ENCODE data around the gene ERBIN.

- TF ChIP-seq REST (IDR thresholded peaks at IDR 0.05; ENCODE audit: borderline replicate concordance) (no peak), CTCF (IDR thresholded peaks at IDR 0.05; ENCODE audit: poor library complexity, severe bottlenecking) (no peak), SMC3 (conservative IDR thresholded peaks at IDR 0.05; ENCODE audit: poor library complexity) (no peak), EP300 (conservative IDR thresholded peaks at IDR 0.05; ENCODE audit: poor library complexity, severe bottlenecking) (no peak), TAF1 (IDR thresholded peaks at IDR 0.05; ENCODE audit: low read depth) (no peak), EZH2 (IDR thresholded peaks at IDR 0.05; ENCODE audit: borderline replicate concordance, insufficient read depth, low read length, poor library complexity, severe bottlenecking) (no peak)
These were observed at the start of gene ERBIN for GRCh38 chr5:65926276-65926783.
